WTC11 (cell line): ENCODE data around the gene NDUFV1. TPM values are rescaled to one million over a fixed set of nuclear protein-coding genes. Genes with fewer than 3 reads are reported as not detected.

Experiments used
- ATAC-seq: fragments of 200-7000 bp; cut with Tn5 transposase; 2 replicates; pipeline ENCODE4 v1.10.0; 2021; ENCODE audit warnings: mild to moderate bottlenecking, moderate library complexity
- CTCF ChIA-PET: fragments of 300-600 bp; sonication (Branson Sonifier 250); formaldehyde crosslinking; loops from one replicate; lab custom pipeline; 2021; ENCODE audit warnings: antibody characterized with exemption; lab: Charles Lee
- POLR2A ChIA-PET: fragments of 350-600 bp; sonication (Branson Sonifier 250); formaldehyde crosslinking; loops from one replicate; lab custom pipeline; 2021; ENCODE audit warnings: antibody characterized with exemption; lab: Charles Lee
- DNase-seq: peaks from one replicate; pipeline ENCODE4 v3.0.0; 2021; ENCODE audit warnings: low spot score
- H3K27ac Mint-ChIP-seq: 2 replicates; pipeline ENCODE4 v1.8.0; 2021; ENCODE audit warnings: mixed read lengths
- H3K27me3 Mint-ChIP-seq: 2 replicates; pipeline ENCODE4 v1.8.0; 2021; ENCODE audit warnings: low read depth, mild to moderate bottlenecking, moderate library complexity, mixed read lengths
- H3K36me3 Mint-ChIP-seq: 2 replicates; pipeline ENCODE4 v1.8.0; 2021; ENCODE audit warnings: mixed read lengths
- H3K4me1 Mint-ChIP-seq: 2 replicates; pipeline ENCODE4 v1.8.0; 2022; ENCODE audit warnings: mixed read lengths
- H3K4me3 Mint-ChIP-seq: 2 replicates; pipeline ENCODE4 v1.8.0; 2021; ENCODE audit warnings: mild to moderate bottlenecking, moderate library complexity, mixed read lengths
- H3K9me3 Mint-ChIP-seq: 2 replicates; pipeline ENCODE4 v1.8.0; 2021; ENCODE audit warnings: mixed read lengths
- ATF6 ChIP-seq: sonication (generic); formaldehyde crosslinking; IDR thresholded peaks from 2 replicates; pipeline ENCODE4 v1.8.1; 2023; ENCODE audit warnings: mild to moderate bottlenecking, missing genetic modification reagents
- ERG ChIP-seq: fragments of 250-450 bp; sonication (Bioruptor Pico); IDR thresholded peaks from 2 replicates; pipeline ENCODE4 v1.8.0; 2021; ENCODE audit warnings: mild to moderate bottlenecking
- GRHL2 ChIP-seq: fragments of 250-450 bp; sonication (Bioruptor Pico); IDR thresholded peaks from 2 replicates; pipeline ENCODE4 v1.8.0; 2022; ENCODE audit warnings: mild to moderate bottlenecking, moderate library complexity; ENCODE audit not compliant: insufficient replicate concordance, severe bottlenecking
- HMGXB4 ChIP-seq: sonication (generic); formaldehyde crosslinking; IDR thresholded peaks from 2 replicates; pipeline ENCODE4 v1.8.1; 2023; ENCODE audit warnings: mild to moderate bottlenecking, moderate library complexity, missing genetic modification reagents
- IRF2 ChIP-seq: sonication (generic); formaldehyde crosslinking; IDR thresholded peaks from 2 replicates; pipeline ENCODE4 v1.8.0; 2022; ENCODE audit warnings: low read depth, missing genetic modification reagents, borderline replicate concordance
- NFE2L1 ChIP-seq: sonication (generic); formaldehyde crosslinking; IDR thresholded peaks from 2 replicates; pipeline ENCODE4 v1.8.1; 2023; ENCODE audit warnings: missing genetic modification reagents
- TP53 ChIP-seq: sonication (generic); formaldehyde crosslinking; IDR thresholded peaks from 2 replicates; pipeline ENCODE4 v1.8.1; 2023; ENCODE audit warnings: mild to moderate bottlenecking, missing genetic modification reagents
- ZNF532 ChIP-seq: fragments of 250-450 bp; sonication (Bioruptor Pico); IDR thresholded peaks from 2 replicates; pipeline ENCODE4 v1.9.0; 2021; ENCODE audit warnings: mild to moderate bottlenecking, borderline replicate concordance
- total RNA-seq: library from RNA; stranded (reverse); gene quantifications from 3 replicates; pipeline ENCODE4 v1.2.3, GENCODE V29; 2021

Gene NDUFV1
- total RNA-seq, 1 experiment from 2014 or later: 231 TPM

GRCh38 chr11:67627441-67627811, 20.7 kb downstream of the NDUFV1 start:
- POLR2A ChIA-PET: no interaction called here

More at GRCh38 chr11:67627441-67627811, 20.7 kb downstream of the NDUFV1 start:
- Mint-ChIP-seq H3K36me3 (peaks cover 32% of the 10 kb centered on the region), H3K4me1 (peaks cover 37% of the 10 kb centered on the region), H3K4me3 (no peak overlapping the region), H3K27ac (no peak overlapping the region), H3K27me3 (peaks cover 9% of the 10 kb centered on the region), H3K9me3 (peaks cover 10% of the 10 kb centered on the region; the same call in 1 of the 2 replicates)
- CTCF ChIA-PET: interaction anchor here (0.9 to 5.3 kb wide), 5 partner anchors 10 to 73 kb away, joined by 3 to 200 read pairs (median 4); no protein-coding TSS in a partner anchor
- DNase-seq: no peak
- ATAC-seq: no peak
- TF ChIP-seq ATF6 (CRISPR knock-in tag) (no peak), ERG (CRISPR knock-in tag) (no peak), GRHL2 (CRISPR knock-in tag) (no peak), ZNF532 (CRISPR knock-in tag) (no peak), IRF2 (CRISPR knock-in tag) (no peak), NFE2L1 (CRISPR knock-in tag) (no peak), HMGXB4 (no peak), TP53 (no peak)
